GM12878 (cell line): Measurements from ENCODE around the gene P2RX2. TPM values are rescaled to one million over a fixed set of nuclear protein-coding genes. Genes with fewer than 3 reads are reported as not detected.

Experiments
- ATAC-seq: fragments of 200-7000 bp; cut with Tn5 transposase; 3 replicates; pipeline ENCODE4 v1.9.1; 2020; ENCODE audit warnings: mild to moderate bottlenecking, moderate library complexity
- BruUV-seq: library from RNA; stranded (reverse); fragments of 400-500 nt; replicated peaks from 2 replicates; lab custom pipeline; 2021; lab: Mats Ljungman, UMichigan
- CTCF ChIA-PET: fragments of 300-600 bp; sonication (Branson Sonifier 250); formaldehyde crosslinking; extraction: SDS; loops from one replicate; lab custom pipeline; 2021; ENCODE audit warnings: inconsistent platforms; lab: Yijun Ruan, JAX
- POLR2A ChIA-PET: fragments of 350-600 bp; formaldehyde crosslinking; extraction: SDS; loops from one replicate; lab custom pipeline; 2021; ENCODE audit warnings: inconsistent platforms; lab: Charles Lee
- RAD21 ChIA-PET: fragments of 300-600 bp; sonication (Branson Sonifier 250); formaldehyde crosslinking; loops from one replicate; lab custom pipeline; 2023; ENCODE audit warnings: antibody characterized with exemption; ENCODE audit not compliant: unreplicated experiment; lab: Charles Lee
- SMC1A ChIA-PET: fragments of 300-600 bp; sonication (Branson Sonifier 250); formaldehyde crosslinking; loops from one replicate; lab custom pipeline; 2023; ENCODE audit not compliant: unreplicated experiment, uncharacterized antibody; lab: Charles Lee
- DNase-seq: peaks from one replicate; pipeline ENCODE4 v3.0.0-alpha.2; 2011; ENCODE audit warnings: low read depth, low spot score
- FAIRE-seq: peaks from 3 replicates; lab custom pipeline; 2011; peaks lifted over from hg19 to GRCh38; lab: Jason Lieb, UNC
- H2AFZ ChIP-seq: 2 replicates; pipeline ENCODE4 v1.6.0; 2011; ENCODE audit warnings: low read depth, low read length, control low read depth; ENCODE audit not compliant: control insufficient read depth
- H3K27ac ChIP-seq: 2 replicates; pipeline ENCODE4 v1.5.1; 2011; ENCODE audit warnings: control low read depth; ENCODE audit not compliant: control insufficient read depth, insufficient read depth
- H3K27me3 ChIP-seq, 2 experiments: replicated peaks in 1 of 2; 2 replicates each; pipeline versions ENCODE4 v1.6.0 to v1.6.1; 2011; ENCODE audit warnings: low read length in 1 of 2; ENCODE audit not compliant: control insufficient read depth in 2 of 2, insufficient read depth in 2 of 2
- H3K36me3 ChIP-seq, 2 experiments: 2 replicates each; pipeline ENCODE4 v1.5.1; 2011; ENCODE audit warnings: low read length in 1 of 2; ENCODE audit not compliant: control insufficient read depth in 2 of 2, insufficient read depth in 2 of 2
- H3K4me1 ChIP-seq: 2 replicates; pipeline ENCODE4 v1.6.1; 2011; ENCODE audit warnings: mild to moderate bottlenecking, low read length, moderate library complexity, mixed read lengths; ENCODE audit not compliant: control insufficient read depth, insufficient read depth
- H3K4me2 ChIP-seq: 2 replicates; pipeline ENCODE4 v1.6.0; 2011; ENCODE audit warnings: control low read depth; ENCODE audit not compliant: control insufficient read depth, insufficient read depth
- H3K4me3 ChIP-seq: fragments of 200-600 bp; sonication (generic); 2 replicates; pipeline ENCODE4 v1.5.1; 2016
- H3K79me2 ChIP-seq: 2 replicates; pipeline ENCODE4 v1.6.0; 2011; ENCODE audit warnings: low read length; ENCODE audit not compliant: control insufficient read depth, insufficient read depth
- H3K9ac ChIP-seq: 2 replicates; pipeline ENCODE4 v1.8.0; 2011; ENCODE audit warnings: low read length, control low read depth, mixed read lengths; ENCODE audit not compliant: control insufficient read depth, insufficient read depth
- H3K9me3 ChIP-seq: replicated peaks from 3 replicates; pipeline ENCODE4 v1.5.1; 2011; ENCODE audit warnings: mild to moderate bottlenecking, low read length; ENCODE audit not compliant: control insufficient read depth, insufficient read depth
- H4K20me1 ChIP-seq: 2 replicates; pipeline ENCODE4 v1.6.0; 2011; ENCODE audit not compliant: control insufficient read depth, insufficient read depth
- CUX1 ChIP-seq: IDR thresholded peaks from 2 replicates; pipeline ENCODE4 v1.6.1; 2012; ENCODE audit warnings: improper control_type of control experiment, low read depth, low read length; ENCODE audit not compliant: insufficient replicate concordance
- MLLT1 ChIP-seq: fragments of 450-650 bp; IDR thresholded peaks from 2 replicates; pipeline ENCODE4 v1.6.1; 2016; ENCODE audit warnings: mild to moderate bottlenecking
- NFIC ChIP-seq: IDR thresholded peaks from 2 replicates; pipeline ENCODE4 v1.6.1; 2012; ENCODE audit warnings: low read depth, mild to moderate bottlenecking, inconsistent platforms, low read length, moderate library complexity
- SP1 ChIP-seq: IDR thresholded peaks from one replicate; pipeline ENCODE4 v1.6.1; 2011; ENCODE audit warnings: low read depth, low read length
- WGBS: methylation state at CpG from one replicate; pipeline ENCODE4 v1.1.6; 2016; ENCODE audit warnings: low lambda C conversion rate; ENCODE audit not compliant: insufficient replicate concordance, insufficient coverage; ENCODE audit errors: missing lambda C conversion rate; 5-methylcytosine and 5-hydroxymethylcytosine counted together
- in situ Hi-C: fragments of 300-500 bp; cut with MboI; formaldehyde crosslinking; loops from 9 replicates; pipeline ENCODE4 v1.14.3; 2018; ENCODE audit warnings: mixed read lengths
- intact Hi-C: fragments of 100-400 bp; cut with micrococcal nuclease; formaldehyde crosslinking; loops from one replicate; pipeline ENCODE4 v1.14.2; 2022; ENCODE audit not compliant: unreplicated experiment
- polyA plus RNA-seq, 11 experiments: library from polyadenylated mRNA; depleted of rRNA in 4 of 11; unstranded in 6 of 11; stranded (reverse) in 5 of 11; fragments of >200 nt; fragmentation: Nextera tagmentation in 4 of 11; fragmentation: Illumina TruSeq in 1 of 11; extraction: Ambion mirVana in 4 of 11; extraction: Trizol in 1 of 11; gene quantifications; 1 replicate in 1 of 11; 2 replicates in 10 of 11; pipeline versions ENCODE4 v1.2.1 to v1.2.3, GENCODE V29; 2011 to 2016; ENCODE audit warnings: inconsistent platforms in 2 of 11, missing spikeins in 2 of 11, low read depth in 1 of 11
- total RNA-seq, 4 experiments: library from RNA; depleted of rRNA in 3 of 4; stranded (reverse); fragments of >200 nt in 3 of 4; fragmentation: Illumina TruSeq in 1 of 4; extraction: Trizol in 1 of 4; gene quantifications; 2 replicates each; pipeline versions ENCODE4 v1.2.1 to v1.2.3, GENCODE V29; 2013 to 2021

P2RX2 gene
- total and polyA plus RNA-seq, 10 of the 15 experiments (the other 5 are each of a cell fraction or from before 2014, with no cell fraction given) = not detected

GRCh38 chr12:132582582-132583410 is 35.8 kb upstream of the P2RX2 start:
- intact Hi-C loops = no loop called here
- Histone ChIP-seq H3K27me3 (no peaks in the 10 kb centered on the region), H3K9me3 (no peaks in the 10 kb centered on the region), H2AFZ (no peak overlapping the region), H3K27ac (no peak overlapping the region), H3K79me2 (no peaks in the 10 kb centered on the region), H3K9ac (no peak overlapping the region), H3K4me1 (no peaks in the 10 kb centered on the region), H4K20me1 (no peaks in the 10 kb centered on the region), H3K36me3 (no peaks in the 10 kb centered on the region), H3K4me3 (no peak overlapping the region), H3K4me2 (no peak overlapping the region)
- WGBS = 98% methylated on average over 65 of the region's 89 CpGs
- BruUV-seq = no TSS peak
- ChIA-PET POLR2A (no interaction called here), CTCF (no interaction called here), RAD21 (no interaction called here), SMC1A (no interaction called here)
- no peak for FAIRE-seq
- no peak for ATAC-seq
- TF ChIP-seq SP1 (no peak), NFIC (no peak), MLLT1 (no peak), CUX1 (no peak)
- in situ Hi-C loops = no loop called here
- no peak for DNase-seq
